HCT116 (cell line): ENCODE data around the gene CR2.

ENCODE experiments used
- CEBPB ChIP-seq: IDR thresholded peaks from 2 replicates; pipeline ENCODE4 v1.6.1; 2012; ENCODE audit warnings: low read depth
- CTCF ChIP-seq, 3 experiments: fragments of 200-600 bp in 1 of 3; sonication (generic) in 1 of 3; IDR thresholded peaks in 2 of 3; conservative IDR thresholded peaks in 1 of 3; 2 replicates each; pipeline ENCODE4 v1.5.1; 2012 to 2017; ENCODE audit warnings: low read depth in 2 of 3, low read length in 2 of 3, antibody characterized with exemption in 1 of 3, borderline replicate concordance in 1 of 3, control low read depth in 1 of 3, mild to moderate bottlenecking in 1 of 3, mixed read lengths in 1 of 3, mixed run types in 1 of 3, moderate library complexity in 1 of 3; ENCODE audit not compliant: insufficient read depth in 1 of 3
- EZH2 ChIP-seq: fragments of 200-600 bp; sonication (generic); IDR thresholded peaks from 2 replicates; pipeline ENCODE4 v1.6.1; 2017; ENCODE audit warnings: antibody characterized with exemption, mixed run types
- POLR2A ChIP-seq: IDR thresholded peaks from 2 replicates; pipeline ENCODE4 v1.7.0; 2011; ENCODE audit warnings: borderline replicate concordance; ENCODE audit not compliant: insufficient read depth, insufficient read length; ENCODE audit errors: extremely low read depth
- POLR2AphosphoS5 ChIP-seq: IDR thresholded peaks from 2 replicates; pipeline ENCODE4 v1.6.1; 2011; ENCODE audit warnings: mild to moderate bottlenecking, low read depth, low read length, moderate library complexity
- SIN3A ChIP-seq: IDR thresholded peaks from 2 replicates; pipeline ENCODE4 v1.6.1; 2012; ENCODE audit warnings: low read depth
- YY1 ChIP-seq: IDR thresholded peaks from 2 replicates; pipeline ENCODE4 v1.6.1; 2011; ENCODE audit warnings: low read length, low read depth, moderate library complexity, mild to moderate bottlenecking; ENCODE audit not compliant: insufficient replicate concordance; ENCODE audit errors: extremely low read depth
- TF ChIP-seq, protein P1 (sequence below): IDR thresholded peaks from 2 replicates; pipeline ENCODE4 v1.6.1; 2012; ENCODE audit warnings: low read depth
- TF ChIP-seq, protein P2 (sequence below): IDR thresholded peaks from 2 replicates; pipeline ENCODE4 v1.6.1; 2012

GRCh38 chr1:207430602-207431001 lies 23.5 kb upstream of the CR2 start:
- TF ChIP-seq, protein P1, sequence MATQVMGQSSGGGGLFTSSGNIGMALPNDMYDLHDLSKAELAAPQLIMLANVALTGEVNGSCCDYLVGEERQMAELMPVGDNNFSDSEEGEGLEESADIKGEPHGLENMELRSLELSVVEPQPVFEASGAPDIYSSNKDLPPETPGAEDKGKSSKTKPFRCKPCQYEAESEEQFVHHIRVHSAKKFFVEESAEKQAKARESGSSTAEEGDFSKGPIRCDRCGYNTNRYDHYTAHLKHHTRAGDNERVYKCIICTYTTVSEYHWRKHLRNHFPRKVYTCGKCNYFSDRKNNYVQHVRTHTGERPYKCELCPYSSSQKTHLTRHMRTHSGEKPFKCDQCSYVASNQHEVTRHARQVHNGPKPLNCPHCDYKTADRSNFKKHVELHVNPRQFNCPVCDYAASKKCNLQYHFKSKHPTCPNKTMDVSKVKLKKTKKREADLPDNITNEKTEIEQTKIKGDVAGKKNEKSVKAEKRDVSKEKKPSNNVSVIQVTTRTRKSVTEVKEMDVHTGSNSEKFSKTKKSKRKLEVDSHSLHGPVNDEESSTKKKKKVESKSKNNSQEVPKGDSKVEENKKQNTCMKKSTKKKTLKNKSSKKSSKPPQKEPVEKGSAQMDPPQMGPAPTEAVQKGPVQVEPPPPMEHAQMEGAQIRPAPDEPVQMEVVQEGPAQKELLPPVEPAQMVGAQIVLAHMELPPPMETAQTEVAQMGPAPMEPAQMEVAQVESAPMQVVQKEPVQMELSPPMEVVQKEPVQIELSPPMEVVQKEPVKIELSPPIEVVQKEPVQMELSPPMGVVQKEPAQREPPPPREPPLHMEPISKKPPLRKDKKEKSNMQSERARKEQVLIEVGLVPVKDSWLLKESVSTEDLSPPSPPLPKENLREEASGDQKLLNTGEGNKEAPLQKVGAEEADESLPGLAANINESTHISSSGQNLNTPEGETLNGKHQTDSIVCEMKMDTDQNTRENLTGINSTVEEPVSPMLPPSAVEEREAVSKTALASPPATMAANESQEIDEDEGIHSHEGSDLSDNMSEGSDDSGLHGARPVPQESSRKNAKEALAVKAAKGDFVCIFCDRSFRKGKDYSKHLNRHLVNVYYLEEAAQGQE = no peak
- TF ChIP-seq CTCF (IDR thresholded peaks at IDR 0.05 in 2 of 3, conservative IDR thresholded peaks at IDR 0.05 in 1 of 3; ENCODE audit: borderline replicate concordance in 1 of 3, insufficient read depth in 1 of 3, low read depth in 2 of 3, low read length in 2 of 3) (no peak), EZH2 (no peak), POLR2AphosphoS5 (no peak), POLR2A (no peak), SIN3A (no peak), YY1 (no peak), CEBPB (no peak)
- TF ChIP-seq, protein P2, sequence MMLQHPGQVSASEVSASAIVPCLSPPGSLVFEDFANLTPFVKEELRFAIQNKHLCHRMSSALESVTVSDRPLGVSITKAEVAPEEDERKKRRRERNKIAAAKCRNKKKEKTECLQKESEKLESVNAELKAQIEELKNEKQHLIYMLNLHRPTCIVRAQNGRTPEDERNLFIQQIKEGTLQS = no peak
